ENCODE data around the gene SURF1.

- TF ChIP-seq POLR2AphosphoS5 (IDR thresholded peaks at IDR 0.05) (no peak), CTCF (IDR thresholded peaks at IDR 0.05) (no peak)
Measured at GRCh38 chr9:133378408-133378962, 22.2 kb upstream of the SURF1 start.

Measured in gastroesophageal sphincter (tissue), 3 donors.